GM12865 (cell line): ENCODE measurements around the gene EXOC3L2.
A peak's percentile ranks its signal among the peaks of the same experiment; 100 is the strongest.

Experiments used
- DNase-seq: peaks from one replicate; pipeline ENCODE4 v3.0.0; 2010; ENCODE audit warnings: low read depth
- H3K4me3 ChIP-seq: 2 replicates; pipeline ENCODE4 v1.5.1; 2011; ENCODE audit warnings: mild to moderate bottlenecking, low read depth, low read length, control low read depth
- TF ChIP-seq, protein P1 (sequence below): IDR thresholded peaks from 2 replicates; pipeline ENCODE4 v1.5.1; 2011; ENCODE audit warnings: low read length, control low read depth, low read depth, inconsistent platforms; ENCODE audit not compliant: insufficient read depth; ENCODE audit errors: missing control alignments

The EXOC3L2 gene

GRCh38 chr19:45169602-45170001 is 75.6 kb downstream of the EXOC3L2 start:
- DNase-seq = no peak
- H3K4me3 ChIP-seq = no peak overlapping the region
- TF ChIP-seq, protein P1, sequence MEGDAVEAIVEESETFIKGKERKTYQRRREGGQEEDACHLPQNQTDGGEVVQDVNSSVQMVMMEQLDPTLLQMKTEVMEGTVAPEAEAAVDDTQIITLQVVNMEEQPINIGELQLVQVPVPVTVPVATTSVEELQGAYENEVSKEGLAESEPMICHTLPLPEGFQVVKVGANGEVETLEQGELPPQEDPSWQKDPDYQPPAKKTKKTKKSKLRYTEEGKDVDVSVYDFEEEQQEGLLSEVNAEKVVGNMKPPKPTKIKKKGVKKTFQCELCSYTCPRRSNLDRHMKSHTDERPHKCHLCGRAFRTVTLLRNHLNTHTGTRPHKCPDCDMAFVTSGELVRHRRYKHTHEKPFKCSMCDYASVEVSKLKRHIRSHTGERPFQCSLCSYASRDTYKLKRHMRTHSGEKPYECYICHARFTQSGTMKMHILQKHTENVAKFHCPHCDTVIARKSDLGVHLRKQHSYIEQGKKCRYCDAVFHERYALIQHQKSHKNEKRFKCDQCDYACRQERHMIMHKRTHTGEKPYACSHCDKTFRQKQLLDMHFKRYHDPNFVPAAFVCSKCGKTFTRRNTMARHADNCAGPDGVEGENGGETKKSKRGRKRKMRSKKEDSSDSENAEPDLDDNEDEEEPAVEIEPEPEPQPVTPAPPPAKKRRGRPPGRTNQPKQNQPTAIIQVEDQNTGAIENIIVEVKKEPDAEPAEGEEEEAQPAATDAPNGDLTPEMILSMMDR = no peak

DNA sequence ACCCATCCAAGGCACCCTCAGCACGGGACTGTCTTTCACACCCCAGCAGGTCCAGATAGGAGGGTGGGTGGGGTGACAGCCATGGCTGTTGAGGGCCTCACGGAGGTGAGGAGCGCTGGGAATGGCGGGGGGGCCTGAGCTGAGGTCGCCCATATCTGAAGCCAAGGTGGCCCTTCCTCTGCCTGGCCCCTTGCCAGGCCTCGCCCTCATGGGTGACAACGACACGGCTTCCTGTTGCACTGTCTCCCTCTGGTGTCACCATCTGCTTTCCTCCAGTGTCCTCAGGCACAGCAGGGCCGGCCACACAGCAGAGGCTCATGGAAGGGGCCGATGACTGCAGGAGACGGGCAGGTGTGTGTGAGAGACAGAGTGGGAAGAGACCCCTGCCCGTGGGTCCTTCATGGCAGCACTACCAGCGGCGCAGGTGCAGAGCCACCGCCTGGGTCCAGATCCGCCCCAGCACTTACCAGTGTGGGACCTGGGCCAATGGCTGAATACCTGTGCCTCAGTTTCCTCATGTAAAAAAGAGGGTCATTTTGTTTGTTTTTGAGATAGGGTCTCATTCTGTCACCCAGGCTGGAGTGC is 76.3 kb downstream of the EXOC3L2 start:
- no peak for DNase-seq
- no peak overlapping the region for H3K4me3 ChIP-seq
- TF ChIP-seq, protein P1 = no peak

GRCh38 chr19:45166723-45167252 is 78.4 kb downstream of the EXOC3L2 start:
- DNase-seq = no peak
- no peak overlapping the region for H3K4me3 ChIP-seq
- TF ChIP-seq, protein P1 = no peak

DNA sequence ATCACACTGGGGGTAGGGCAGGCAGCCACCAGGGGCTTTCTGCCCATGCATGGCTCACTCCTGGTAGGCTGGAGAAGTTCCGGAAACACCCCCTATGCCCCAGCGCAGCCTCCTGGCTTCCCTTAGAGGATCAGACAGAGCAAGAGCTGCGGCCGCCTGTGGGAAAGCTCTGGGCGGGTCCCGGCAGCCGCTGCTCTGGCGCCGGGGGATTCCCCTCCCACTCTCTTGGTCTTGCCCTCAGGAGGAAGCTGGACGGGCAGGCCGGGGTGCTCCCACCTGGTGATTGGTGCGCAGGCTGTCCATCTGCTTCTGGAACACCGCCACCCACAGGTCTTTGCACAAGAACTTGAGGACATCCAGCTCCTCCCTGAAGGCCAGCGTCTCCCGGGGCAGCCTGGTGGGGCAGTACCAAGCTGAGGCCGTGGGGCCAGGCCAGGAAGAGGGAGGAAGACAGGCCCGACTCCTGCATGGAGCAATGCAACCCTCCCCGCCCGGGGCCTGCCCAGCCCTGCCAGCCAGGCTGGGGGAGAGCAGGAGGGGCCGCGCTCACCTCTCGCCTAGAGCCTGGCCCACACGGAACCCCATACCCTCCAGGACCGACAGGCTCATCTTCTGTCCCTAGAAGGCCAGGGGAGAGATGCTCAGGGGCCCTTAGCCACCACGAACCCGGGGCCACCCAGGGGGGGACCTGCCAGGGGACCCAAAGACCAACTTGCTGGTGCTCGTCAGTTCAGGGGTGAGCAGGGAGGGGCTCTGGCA is 80.5 kb downstream of the EXOC3L2 start:
- H3K4me3 ChIP-seq = no peak overlapping the region; the same call in 1 of the 2 replicates
- peak; percentile 89 for DNase-seq
- TF ChIP-seq, protein P1 = no peak

DNA sequence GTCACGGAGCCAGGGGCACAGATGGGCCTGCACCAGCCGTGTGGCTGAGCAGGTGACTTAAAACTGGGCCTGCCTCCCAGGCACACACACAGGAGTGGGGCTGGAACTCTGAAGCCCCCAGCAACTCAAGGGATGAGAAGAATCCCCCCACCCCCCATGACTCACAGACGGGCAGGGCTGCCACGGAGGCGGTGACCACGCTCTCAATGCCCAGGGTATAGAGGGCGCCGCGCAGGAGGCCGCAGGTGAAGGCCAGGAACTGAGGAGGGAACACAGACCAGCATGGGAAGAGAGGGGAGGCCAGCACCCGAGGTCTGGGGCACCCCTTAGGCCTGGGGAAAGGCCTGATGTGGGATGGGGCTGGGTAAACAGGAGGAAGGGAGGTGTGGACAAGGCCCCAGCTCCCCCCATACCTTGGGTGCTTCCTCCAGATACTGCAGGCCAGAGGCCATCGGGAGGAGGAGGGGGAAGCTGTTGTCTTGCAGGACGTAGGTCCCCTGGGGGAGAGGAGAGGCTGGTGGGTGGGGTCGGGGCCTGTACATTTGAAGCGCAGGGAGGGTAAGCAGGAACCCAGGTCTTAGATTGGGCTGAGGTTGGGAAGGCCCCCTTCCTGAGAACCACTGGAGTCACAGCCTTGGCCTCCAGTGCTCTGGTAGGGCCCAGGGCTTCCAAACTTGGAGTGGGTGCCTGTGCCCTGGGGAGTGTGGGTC is 81.3 kb downstream of the EXOC3L2 start:
- TF ChIP-seq, protein P1 = no peak
- DNase-seq = peak; percentile 23
- H3K4me3 ChIP-seq = no peak overlapping the region

DNA sequence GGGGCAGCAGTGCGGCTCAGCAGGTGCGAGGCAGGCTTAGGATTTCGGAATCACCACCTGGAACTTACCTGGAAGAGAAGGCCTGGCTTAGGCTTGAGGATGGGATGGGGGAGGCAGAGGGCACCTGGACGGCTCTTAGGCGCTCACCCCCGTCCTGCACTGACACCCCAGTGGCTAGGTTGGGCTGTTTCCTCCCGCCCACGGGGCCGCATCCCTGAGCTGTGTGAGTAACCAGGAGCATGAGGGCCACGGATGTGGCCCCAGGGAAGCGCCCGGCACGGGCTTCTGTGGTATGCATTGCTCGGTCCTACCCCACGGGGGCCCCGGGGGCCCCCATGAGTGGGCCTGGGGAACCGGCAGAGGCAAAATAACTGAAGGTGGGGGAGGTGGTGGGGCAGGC is 82.1 kb downstream of the EXOC3L2 start:
- no peak for DNase-seq
- no peak overlapping the region for H3K4me3 ChIP-seq
- TF ChIP-seq, protein P1 = no peak
